HUES6 (cell line): ENCODE results near the gene TMCC1.

Experiments
- H3K27ac ChIP-seq: 2 replicates; pipeline ENCODE4 v1.7.0; 2013; ENCODE audit warnings: low read depth, mild to moderate bottlenecking, low read length, inconsistent platforms
- H3K27me3 ChIP-seq: 2 replicates; pipeline ENCODE4 v1.6.1; 2013; ENCODE audit warnings: low read length; ENCODE audit not compliant: control insufficient read depth, insufficient read depth
- H3K36me3 ChIP-seq: 2 replicates; pipeline ENCODE4 v1.6.1; 2013; ENCODE audit warnings: low read length; ENCODE audit not compliant: control insufficient read depth, insufficient read depth
- H3K4me1 ChIP-seq: 2 replicates; pipeline ENCODE4 v1.6.1; 2013; ENCODE audit warnings: low read length; ENCODE audit not compliant: control insufficient read depth, insufficient read depth
- H3K4me3 ChIP-seq: 2 replicates; pipeline ENCODE4 v1.5.1; 2013; ENCODE audit warnings: low read depth, low read length
- H3K9ac ChIP-seq: one replicate; pipeline ENCODE4 v1.6.1; 2013; ENCODE audit warnings: mild to moderate bottlenecking, low read length
- H3K9me3 ChIP-seq: 2 replicates; pipeline ENCODE4 v1.6.1; 2013; ENCODE audit warnings: low read depth, low read length; ENCODE audit not compliant: control insufficient read depth, insufficient read depth

Gene TMCC1

DNA sequence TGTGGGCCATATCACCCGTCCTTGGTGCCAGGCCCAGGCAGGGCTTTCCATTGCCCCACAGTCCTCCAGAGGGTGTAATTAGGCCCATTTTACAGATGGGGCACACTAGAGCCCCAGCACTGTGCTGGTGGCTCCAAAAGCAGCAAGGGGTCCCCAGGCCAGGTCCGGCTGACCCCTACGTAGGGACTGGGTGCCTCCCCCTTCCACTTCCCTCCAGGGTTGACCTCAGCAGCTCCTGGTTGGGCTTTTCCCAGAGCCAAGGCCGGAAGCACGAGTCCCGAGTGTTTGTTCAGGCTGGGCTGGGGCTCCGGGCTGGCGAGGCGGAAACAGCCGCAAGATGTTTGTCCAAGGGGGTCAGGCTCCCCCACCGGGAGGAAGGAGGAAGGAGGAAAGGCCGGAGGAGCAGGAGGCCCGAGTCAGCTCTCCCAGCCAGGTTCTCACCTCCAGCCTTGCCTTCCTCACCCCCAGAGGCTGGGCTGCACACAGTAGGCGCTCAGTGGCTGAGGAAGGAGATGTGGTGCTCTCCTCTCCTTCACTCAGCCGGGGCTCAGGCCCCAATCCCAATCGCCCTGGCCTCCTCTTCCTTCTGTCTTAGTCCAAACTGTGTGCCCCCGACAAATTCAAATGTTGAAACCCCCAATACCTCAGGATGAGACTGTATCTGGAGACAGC lies 269.9 kb downstream of the TMCC1 start:
- Histone ChIP-seq H3K9me3 (no peaks in the 10 kb centered on the region), H3K4me3 (no peak overlapping the region), H3K9ac (no peak overlapping the region), H3K27me3 (no peaks in the 10 kb centered on the region), H3K4me1 (peaks cover 37% of the 10 kb centered on the region), H3K36me3 (no peaks in the 10 kb centered on the region), H3K27ac (no peak overlapping the region)

DNA sequence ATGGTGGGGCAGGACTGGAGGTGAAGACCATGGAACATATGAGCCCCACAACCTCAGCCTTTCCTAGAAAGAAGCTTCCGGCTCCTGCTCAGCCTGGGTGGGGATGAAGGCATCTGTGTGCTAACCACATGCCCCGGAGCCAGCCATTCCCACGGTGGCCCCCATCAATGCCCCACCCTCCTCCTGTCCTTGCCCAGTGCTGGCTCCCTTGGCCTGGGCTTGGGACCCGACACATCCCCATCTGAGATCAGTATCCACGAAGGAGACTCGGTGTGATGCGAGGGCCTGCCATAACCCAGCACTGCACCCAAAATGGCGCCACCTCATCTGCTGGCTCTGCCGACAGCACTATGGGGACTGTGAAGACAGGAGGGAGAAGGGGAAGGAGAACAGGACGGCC lies 270.6 kb downstream of the TMCC1 start:
- H3K9ac ChIP-seq, result no peak overlapping the region
- no peak overlapping the region for H3K27ac ChIP-seq
- peaks cover 38% of the 10 kb centered on the region for H3K4me1 ChIP-seq
- H3K4me3 ChIP-seq, result no peak overlapping the region
- H3K9me3 ChIP-seq, result no peaks in the 10 kb centered on the region
- H3K27me3 ChIP-seq, result no peaks in the 10 kb centered on the region
- H3K36me3 ChIP-seq, result no peaks in the 10 kb centered on the region

DNA sequence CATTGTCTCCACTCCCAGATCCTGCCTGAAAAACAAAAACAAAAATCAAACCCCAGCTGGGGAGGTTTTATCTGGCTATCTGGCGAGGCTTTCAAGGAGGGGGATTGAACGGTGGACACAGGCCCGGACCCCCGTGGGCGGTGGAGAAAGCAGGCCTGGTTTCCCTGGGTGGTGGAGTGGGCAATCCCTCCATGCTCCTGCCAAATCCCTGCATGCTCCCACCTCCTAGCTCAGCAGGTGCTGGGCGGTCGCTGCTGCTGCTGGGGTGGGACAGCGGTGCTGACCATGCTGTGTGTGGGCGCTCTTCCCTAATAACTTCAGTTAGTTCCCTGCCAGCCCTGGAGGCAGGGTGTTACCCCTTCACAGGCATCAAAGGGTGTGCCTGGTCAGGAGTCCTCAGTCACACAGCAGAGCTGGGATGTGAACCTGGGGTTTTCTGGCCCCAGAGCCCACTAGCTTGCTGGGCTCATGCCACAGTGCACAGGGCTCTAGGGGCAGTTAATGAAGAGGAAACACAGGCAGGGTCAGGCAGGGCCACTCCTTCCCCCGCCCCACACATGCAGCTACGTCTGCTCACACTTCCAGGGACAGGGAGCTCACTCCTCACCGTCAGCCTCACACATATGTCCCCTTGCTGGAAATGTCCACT lies 271.2 kb downstream of the TMCC1 start:
- Histone ChIP-seq H3K27me3 (no peaks in the 10 kb centered on the region), H3K4me1 (peaks cover 38% of the 10 kb centered on the region), H3K4me3 (no peak overlapping the region), H3K9ac (no peak overlapping the region), H3K36me3 (no peaks in the 10 kb centered on the region), H3K27ac (no peak overlapping the region), H3K9me3 (no peaks in the 10 kb centered on the region)

DNA sequence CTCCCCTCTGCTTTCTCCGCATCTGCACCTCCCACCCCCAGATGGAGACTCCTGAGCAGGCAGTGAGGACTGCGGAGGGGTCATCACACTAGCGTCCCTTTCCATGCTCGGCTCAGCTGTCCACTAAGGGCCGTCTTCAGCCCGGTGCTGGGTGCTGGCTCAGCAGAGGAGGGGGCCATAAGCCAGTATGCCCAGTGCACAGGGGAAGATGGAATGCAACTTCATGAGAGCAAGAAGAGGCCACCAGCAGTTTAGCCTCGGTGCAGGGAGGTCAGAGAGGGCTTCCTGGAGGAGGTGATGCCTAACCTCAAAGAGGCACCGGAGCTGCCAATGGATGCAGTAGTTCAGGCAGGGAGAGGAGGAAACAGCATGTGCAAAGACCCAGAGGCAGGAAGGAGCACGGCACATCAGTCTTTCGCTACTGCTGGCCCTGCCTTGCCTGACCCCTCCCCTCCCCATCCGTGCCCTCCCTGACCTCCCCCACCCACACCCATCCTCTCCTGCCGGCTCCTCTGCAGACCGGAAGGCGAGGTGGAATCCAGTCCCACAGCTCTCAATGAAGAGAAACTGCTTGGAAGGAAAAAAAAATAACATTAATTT lies 271.8 kb downstream of the TMCC1 start:
- no peaks in the 10 kb centered on the region for H3K9me3 ChIP-seq
- no peak overlapping the region for H3K27ac ChIP-seq
- H3K27me3 ChIP-seq, result no peaks in the 10 kb centered on the region
- no peaks in the 10 kb centered on the region for H3K36me3 ChIP-seq
- no peak overlapping the region for H3K4me3 ChIP-seq
- no peak overlapping the region for H3K9ac ChIP-seq
- peaks cover 38% of the 10 kb centered on the region for H3K4me1 ChIP-seq

DNA sequence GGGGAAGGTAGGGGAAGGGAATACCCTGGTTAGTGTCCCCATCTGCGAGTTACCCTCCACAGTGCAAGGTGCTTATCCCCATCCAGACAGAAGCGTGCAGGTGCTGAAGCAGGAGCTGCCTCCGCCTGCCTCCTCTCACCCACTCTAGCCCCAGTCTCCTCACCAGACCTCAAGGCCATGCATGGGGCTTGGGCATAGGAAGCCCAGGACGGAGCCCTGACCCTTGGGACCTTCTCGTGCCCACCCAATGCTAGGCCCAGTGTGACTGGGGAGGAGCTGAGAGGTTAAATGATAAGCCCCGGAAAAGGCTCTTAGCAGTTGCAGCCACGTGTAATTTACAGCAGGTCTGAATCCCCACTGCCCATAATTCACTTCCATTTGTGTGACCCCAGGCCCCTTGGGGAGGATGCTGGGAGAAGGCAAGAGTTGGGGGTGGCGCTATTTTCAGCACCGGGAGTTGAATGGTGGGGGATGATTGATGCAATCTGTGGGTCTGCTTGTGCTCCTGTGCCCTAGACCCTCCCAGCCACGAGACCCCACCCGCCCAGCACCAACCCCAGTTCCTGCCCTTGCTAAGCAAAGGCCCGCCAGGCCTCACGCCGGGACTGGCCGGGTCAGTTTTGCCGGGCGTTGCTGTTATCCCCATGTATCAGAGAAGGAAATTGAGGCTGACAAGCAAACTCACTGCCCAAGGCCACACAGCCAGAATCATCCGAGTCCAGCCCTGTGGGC lies 272.5 kb downstream of the TMCC1 start:
- Histone ChIP-seq H3K4me1 (peaks cover 33% of the 10 kb centered on the region), H3K27me3 (no peaks in the 10 kb centered on the region), H3K36me3 (no peaks in the 10 kb centered on the region), H3K4me3 (no peak overlapping the region), H3K9me3 (no peaks in the 10 kb centered on the region), H3K9ac (no peak overlapping the region), H3K27ac (no peak overlapping the region)

DNA sequence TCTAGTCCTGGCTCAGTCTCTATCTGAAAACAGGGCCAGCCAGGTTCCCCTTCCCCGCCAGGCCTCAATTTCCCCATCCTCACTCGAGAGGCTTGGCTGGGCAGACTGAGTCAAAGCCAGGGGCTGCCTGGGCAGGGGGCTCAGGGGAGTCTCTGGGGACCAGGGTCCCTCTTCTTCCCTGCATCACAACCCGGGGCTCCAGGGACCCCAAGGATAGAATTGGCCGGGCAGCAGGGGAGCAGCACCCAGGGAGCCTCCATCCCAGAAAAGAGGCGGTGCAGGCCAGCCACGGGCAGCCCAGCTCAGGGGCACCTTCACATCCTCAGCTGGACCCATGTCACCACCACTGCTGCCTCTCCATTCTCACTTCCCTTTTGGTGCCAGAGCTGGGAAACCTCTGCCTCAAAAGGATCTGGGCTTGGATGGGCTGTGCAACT lies 273.8 kb downstream of the TMCC1 start:
- Histone ChIP-seq H3K9ac (no peak overlapping the region), H3K36me3 (no peaks in the 10 kb centered on the region), H3K4me1 (peaks cover 26% of the 10 kb centered on the region; the same call in 1 of the 2 replicates), H3K27me3 (no peaks in the 10 kb centered on the region), H3K27ac (no peak overlapping the region), H3K4me3 (no peak overlapping the region), H3K9me3 (no peaks in the 10 kb centered on the region)

DNA sequence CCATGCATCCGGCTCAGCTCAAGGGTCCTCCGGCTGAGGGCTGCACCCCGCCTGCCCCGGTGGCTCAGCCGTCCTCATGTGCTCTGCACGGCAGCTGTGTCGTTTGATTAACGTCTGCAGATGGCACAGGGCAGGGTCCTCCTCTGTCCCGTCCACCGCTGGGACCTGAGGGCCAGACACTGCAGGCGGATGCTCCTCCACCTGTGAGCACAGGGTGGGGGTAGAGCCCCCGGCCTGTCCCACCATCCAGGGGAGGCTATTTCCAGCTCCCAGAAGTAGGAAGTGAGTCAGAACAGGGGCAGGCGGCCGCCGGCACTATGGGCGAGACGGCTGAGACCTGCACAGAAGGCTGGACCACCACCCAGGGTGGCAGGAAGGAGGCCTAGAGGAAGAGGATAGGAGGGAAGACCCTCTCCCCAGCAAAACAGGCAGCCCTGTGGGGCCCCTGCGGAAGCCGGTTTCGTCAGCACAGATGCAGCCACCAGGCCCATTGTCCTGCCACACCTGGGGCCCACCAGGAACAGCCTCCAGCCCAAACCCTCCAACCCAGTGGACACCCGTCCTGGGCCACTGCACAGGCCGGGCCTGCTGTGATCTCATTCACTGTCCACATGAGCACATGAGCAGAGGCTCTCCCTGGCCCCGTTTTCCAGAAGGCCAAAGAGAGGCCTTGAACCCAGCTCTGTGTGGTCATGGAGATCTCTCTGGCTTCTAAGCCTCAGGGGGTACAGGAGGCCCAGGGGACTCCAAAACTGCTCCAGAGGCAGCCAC lies 274.4 kb downstream of the TMCC1 start:
- Histone ChIP-seq H3K4me3 (no peak overlapping the region), H3K9me3 (no peaks in the 10 kb centered on the region), H3K36me3 (no peaks in the 10 kb centered on the region), H3K9ac (no peak overlapping the region), H3K4me1 (peaks cover 26% of the 10 kb centered on the region; the same call in 1 of the 2 replicates), H3K27ac (no peak overlapping the region), H3K27me3 (no peaks in the 10 kb centered on the region)

DNA sequence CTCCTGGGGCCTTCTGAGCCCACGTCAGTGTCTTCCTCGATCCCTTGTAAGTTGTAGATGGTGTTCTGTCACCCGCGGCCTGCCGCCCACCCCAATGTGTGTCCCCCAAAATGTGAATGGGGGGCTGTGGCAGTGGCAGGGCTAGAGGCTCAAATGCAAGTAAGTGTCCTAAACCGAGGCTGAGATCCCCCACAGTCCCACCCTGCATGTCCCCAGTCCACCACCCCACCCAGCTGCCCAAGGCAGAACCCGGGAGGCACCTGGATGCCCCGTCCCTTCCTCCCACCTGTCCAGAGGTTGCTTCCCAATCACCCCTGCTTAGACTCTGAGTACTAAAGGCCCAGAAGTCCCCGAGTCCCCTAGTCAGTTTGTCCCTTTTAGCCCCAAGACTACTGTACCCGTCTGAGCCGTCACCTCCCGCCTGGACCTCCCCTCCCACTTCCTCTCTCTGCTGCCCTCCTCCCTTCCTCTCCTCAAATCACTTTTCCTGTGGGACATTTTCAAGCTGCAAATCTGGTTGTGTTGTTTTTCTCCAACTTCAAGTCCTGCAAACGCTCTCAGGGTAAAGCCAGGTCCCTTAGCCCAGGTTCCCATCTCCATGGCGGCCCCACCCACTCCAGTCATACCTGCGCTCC lies 275.2 kb downstream of the TMCC1 start:
- no peaks in the 10 kb centered on the region for H3K27me3 ChIP-seq
- no peaks in the 10 kb centered on the region for H3K9me3 ChIP-seq
- no peak overlapping the region for H3K4me3 ChIP-seq
- H3K4me1 ChIP-seq, result peaks cover 23% of the 10 kb centered on the region; the same call in 1 of the 2 replicates
- H3K9ac ChIP-seq, result no peak overlapping the region
- no peaks in the 10 kb centered on the region for H3K36me3 ChIP-seq
- H3K27ac ChIP-seq, result no peak overlapping the region

DNA sequence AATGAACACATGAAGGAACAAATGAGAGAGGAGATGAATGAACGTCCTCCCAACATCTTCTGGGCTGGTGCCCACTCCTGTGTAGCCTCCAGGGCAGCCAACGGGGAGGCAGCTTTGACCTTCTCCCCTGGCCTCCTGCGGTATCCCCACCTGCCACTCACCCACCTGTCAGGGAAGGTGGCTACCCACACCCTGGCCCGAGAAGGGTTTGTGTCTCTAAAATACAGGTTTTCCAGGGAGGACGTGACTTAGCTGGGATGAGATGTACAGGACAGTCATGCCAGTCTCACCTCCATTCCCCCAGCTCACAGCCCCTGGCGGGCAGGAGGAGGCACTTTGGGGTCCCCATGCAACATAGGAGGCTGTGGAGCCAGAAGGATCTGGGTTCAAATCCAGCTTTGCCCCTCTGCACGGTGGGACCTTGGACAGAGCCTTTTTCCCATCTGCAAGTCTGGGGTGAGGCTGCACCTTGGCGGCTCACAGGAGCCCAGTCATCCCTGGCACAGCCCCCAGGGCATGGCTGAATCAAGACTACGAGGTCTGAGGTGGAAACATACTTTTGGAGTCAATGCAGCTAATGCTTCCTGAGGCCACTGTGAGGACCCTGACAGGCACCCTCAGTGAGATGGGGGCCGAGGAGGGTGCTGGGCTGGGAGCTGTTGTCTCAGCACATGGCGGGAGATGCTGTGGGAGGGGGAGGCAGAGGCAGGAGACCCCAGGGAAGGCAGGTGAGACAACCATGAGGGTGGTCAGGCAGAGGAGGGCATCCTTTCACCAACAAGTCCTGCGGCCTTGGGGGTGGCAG lies 275.9 kb downstream of the TMCC1 start:
- H3K9ac ChIP-seq, result no peak overlapping the region
- H3K36me3 ChIP-seq, result no peaks in the 10 kb centered on the region
- H3K27ac ChIP-seq, result no peak overlapping the region
- H3K4me3 ChIP-seq, result no peak overlapping the region
- H3K4me1 ChIP-seq, result peaks cover 24% of the 10 kb centered on the region; the same call in 1 of the 2 replicates
- H3K9me3 ChIP-seq, result no peaks in the 10 kb centered on the region
- no peaks in the 10 kb centered on the region for H3K27me3 ChIP-seq

DNA sequence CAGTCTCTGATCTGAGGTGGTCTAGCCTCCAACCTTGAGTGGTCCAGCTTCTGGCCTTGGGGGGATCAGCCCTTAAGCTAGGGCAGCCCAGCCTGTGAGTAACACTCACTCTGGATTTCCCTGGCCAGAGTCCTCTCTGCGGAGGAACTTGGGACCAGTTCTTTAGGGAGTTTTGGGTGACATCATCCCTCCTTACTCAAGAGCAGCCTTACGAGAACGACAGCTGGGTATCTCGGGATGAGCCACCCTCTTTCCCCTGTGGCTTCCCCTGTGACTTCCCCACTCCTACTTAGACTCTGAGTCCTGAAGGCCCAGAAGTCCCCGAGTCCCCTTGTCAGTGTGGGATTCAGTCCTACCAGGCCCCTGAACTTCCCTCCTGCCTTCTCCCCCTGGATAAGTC lies 276.8 kb downstream of the TMCC1 start:
- peaks cover 27% of the 10 kb centered on the region for H3K4me1 ChIP-seq
- no peak overlapping the region for H3K4me3 ChIP-seq
- H3K9me3 ChIP-seq, result no peaks in the 10 kb centered on the region
- H3K36me3 ChIP-seq, result no peaks in the 10 kb centered on the region
- no peak overlapping the region for H3K9ac ChIP-seq
- H3K27me3 ChIP-seq, result no peaks in the 10 kb centered on the region
- H3K27ac ChIP-seq, result no peak overlapping the region
